A204.1 (cell line): ENCODE measurements around the gene EPB41L2.

Experiments used
- FAIRE-seq: peaks from 2 replicates; lab custom pipeline; 2012; peaks lifted over from hg19 to GRCh38; lab: Jason Lieb, UNC

The EPB41L2 gene

DNA sequence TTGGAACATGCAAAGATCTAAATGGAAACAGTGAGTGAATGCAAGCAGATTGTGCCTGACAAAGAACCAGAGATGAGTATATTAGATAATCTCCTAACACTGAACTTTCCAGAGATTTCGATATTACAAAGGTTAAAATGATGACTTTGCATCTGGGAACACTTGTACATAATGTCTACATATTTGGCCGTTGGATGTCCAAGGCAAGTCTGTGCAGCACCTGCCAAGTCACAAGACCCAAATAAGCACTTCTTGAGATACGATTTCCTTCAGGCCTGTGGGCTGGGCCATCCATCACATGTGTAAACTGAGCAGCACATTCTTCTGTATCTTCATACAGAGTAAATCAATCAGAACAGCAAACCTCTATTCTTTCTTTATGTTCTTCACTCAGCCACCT lies 268.3 kb downstream of the EPB41L2 start:
- FAIRE-seq = no peak

DNA sequence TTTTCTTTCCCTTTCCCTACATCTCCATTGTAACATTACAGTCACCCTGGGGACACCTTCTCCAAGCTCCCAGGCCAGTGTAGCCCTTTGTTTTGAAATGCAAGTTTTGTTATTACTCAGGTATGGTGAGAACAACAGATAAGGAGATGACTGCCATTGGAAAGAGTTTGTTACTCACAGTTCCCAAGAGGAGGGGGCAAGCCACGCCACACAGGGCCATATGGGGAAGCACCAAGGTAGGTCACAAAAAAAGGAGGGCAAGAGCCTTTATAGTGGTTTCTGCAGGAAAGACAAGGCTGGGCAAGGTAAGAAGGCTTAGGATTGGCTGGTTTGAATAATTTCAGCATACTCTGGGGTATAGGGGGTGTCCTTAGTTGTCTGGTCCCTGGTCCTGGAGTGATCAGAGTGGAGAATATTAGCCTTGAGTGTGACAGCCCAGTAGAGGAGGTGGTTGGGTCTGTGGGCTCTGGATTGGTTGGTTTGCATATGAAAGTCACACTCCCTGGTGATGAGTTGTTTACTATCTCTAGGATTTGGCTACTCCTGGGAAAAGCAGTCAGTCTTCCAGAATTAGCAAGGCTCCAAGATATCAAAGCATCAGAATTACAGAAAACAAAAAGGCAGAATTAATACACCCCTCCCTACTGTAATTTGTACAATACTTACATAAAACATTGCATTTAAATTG lies 268.9 kb downstream of the EPB41L2 start:
- FAIRE-seq = no peak
